Measurements from ENCODE around the gene CENPN.

The CENPN gene

DNA sequence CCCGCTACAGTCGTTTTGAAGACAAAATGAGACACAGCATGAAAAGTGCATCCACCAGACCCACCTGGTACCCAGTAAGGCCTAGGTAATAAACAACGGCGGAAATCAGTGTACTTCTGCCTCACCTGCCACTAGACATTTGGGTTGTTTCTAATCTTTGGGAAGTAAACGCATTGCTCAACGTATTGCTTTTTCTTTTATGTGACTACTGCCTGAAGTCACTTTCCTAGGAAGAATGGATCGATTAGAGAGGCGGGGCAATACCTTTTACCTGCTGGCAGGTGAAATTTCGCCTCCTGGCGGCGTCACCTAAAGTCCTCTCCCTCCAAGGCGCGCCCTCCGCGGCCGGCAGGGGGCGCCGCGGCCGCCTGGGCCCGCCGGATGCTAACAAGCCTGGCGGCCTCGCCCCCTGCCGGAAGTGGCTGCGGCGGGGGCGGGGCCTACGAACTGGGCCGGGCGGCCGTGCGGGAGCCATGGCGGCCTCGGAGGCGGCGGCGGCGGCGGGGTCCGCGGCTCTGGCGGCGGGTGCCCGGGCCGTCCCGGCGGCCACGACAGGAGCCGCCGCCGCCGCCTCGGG, 28.5 kb downstream of the CENPN start, which contains the start of gene ATMIN:
Gene ATMIN (plus strand): TSS at position 445 of the 577 bp plus-strand sequence. CDS start 29 bp downstream, at position 474.
- Mint-ChIP-seq H3K27me3 (no peaks in the 10 kb centered on the region), H3K4me1 (ENCODE audit: low read depth) (peaks cover 23% of the 10 kb centered on the region), H3K36me3 (ENCODE audit: low read depth) (peaks cover 19% of the 10 kb centered on the region), H3K4me3 (peak within 1 kb of the TSS; percentile 88), H3K9me3 (no peaks in the 10 kb centered on the region), H3K27ac (peak within 1 kb of the TSS; percentile 29)

DNA sequence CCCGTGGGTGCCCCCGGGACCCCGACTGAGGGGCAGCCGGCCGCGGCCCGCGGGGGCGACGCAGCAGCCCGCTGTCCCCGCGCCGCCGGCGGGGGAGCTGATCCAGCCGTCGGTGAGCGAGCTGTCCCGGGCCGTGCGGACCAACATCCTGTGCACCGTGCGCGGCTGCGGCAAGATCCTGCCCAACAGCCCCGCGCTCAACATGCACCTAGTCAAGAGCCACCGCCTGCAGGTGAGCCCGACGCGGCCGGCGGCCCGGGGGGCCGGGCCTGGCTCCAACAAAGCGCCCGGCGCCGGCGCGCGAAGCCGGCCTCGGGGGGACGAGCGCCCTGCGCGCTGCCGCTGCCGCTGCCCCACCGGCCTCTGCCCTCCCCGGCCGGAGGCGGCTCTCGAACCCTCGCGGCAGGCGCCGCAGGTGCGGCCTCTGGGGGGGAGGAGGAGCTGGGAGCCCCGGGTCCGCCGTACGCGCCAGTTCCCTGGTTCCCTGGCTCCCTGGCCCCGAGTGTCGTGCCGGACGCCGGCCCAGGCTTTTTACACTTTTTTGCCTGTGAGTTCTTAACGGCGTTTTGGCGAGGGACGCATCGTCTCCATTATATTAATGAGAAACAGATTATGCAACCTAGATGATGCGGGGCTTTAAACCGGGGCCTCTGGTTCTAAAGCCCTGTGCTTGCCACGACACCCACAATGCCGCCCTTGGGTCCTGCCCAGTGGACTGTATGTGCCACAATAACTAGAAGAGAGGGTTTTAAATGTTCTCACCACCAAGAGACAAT, 29.1 kb downstream of the CENPN start:
- peaks cover 23% of the 10 kb centered on the region for H3K4me1 Mint-ChIP-seq (ENCODE audit: low read depth)
- no peaks in the 10 kb centered on the region for H3K9me3 Mint-ChIP-seq
- H3K36me3 Mint-ChIP-seq (ENCODE audit: low read depth): peaks cover 21% of the 10 kb centered on the region
- H3K4me3 Mint-ChIP-seq: peak overlapping the region; percentile 88
- no peaks in the 10 kb centered on the region for H3K27me3 Mint-ChIP-seq
- peak overlapping the region; percentile 29 for H3K27ac Mint-ChIP-seq

GRCh38 chr16:81036751-81037350, 29.8 kb downstream of the CENPN start:
- Mint-ChIP-seq H3K27me3 (no peaks in the 10 kb centered on the region), H3K27ac (peak overlapping the region; percentile 29), H3K4me1 (ENCODE audit: low read depth) (peaks cover 23% of the 10 kb centered on the region), H3K36me3 (ENCODE audit: low read depth) (peaks cover 22% of the 10 kb centered on the region), H3K9me3 (no peaks in the 10 kb centered on the region), H3K4me3 (peak overlapping the region; percentile 88)

- peaks cover 41% of the 10 kb centered on the region for H3K36me3 Mint-ChIP-seq (ENCODE audit: low read depth)
These were observed 33.1 kb downstream of the CENPN start for GRCh38 chr16:81040131-81040530.

DNA sequence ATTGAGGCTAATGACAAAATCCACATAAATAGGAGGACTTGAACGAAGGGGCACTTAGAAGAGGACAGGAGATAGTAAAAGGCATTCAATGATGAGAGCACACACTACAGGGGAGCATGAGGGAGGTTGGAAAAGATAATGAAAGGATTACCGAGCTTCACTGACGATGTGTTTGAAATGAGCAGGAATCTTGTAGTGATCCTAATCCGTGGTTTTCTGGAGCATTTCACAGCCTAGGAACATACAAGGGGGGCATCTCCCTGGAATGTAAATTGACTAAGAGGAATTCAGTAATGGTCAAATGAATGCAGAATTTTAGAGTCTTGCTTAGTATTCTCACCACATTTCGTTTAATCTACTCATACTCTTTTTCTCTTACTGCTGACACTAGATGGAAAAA, 33.8 kb downstream of the CENPN start:
- peaks cover 21% of the 10 kb centered on the region for H3K4me1 Mint-ChIP-seq (ENCODE audit: low read depth)
- H3K27ac Mint-ChIP-seq: peak overlapping the region; percentile 7
- no peak overlapping the region for H3K4me3 Mint-ChIP-seq

More at GRCh38 chr16:81040131-81040530, 33.1 kb downstream of the CENPN start:
- peaks cover 23% of the 10 kb centered on the region for H3K4me1 Mint-ChIP-seq (ENCODE audit: low read depth)
- H3K27ac Mint-ChIP-seq: no peak overlapping the region
- H3K4me3 Mint-ChIP-seq: no peak overlapping the region
- no peaks in the 10 kb centered on the region for H3K9me3 Mint-ChIP-seq
- H3K27me3 Mint-ChIP-seq: no peaks in the 10 kb centered on the region

GRCh38 chr16:81041696-81042095, 34.7 kb downstream of the CENPN start:
- peaks cover 17% of the 10 kb centered on the region for H3K4me1 Mint-ChIP-seq (ENCODE audit: low read depth)
- no peak overlapping the region for H3K4me3 Mint-ChIP-seq
- H3K36me3 Mint-ChIP-seq (ENCODE audit: low read depth): peaks cover 45% of the 10 kb centered on the region
- H3K27ac Mint-ChIP-seq: no peak overlapping the region
- no peaks in the 10 kb centered on the region for H3K9me3 Mint-ChIP-seq
- no peaks in the 10 kb centered on the region for H3K27me3 Mint-ChIP-seq

More for the DNA sequence above, 33.8 kb downstream of the CENPN start:
- no peaks in the 10 kb centered on the region for H3K9me3 Mint-ChIP-seq
- H3K27me3 Mint-ChIP-seq: no peaks in the 10 kb centered on the region
- peaks cover 45% of the 10 kb centered on the region for H3K36me3 Mint-ChIP-seq (ENCODE audit: low read depth)

GRCh38 chr16:81042821-81043220, 35.8 kb downstream of the CENPN start:
- H3K4me1 Mint-ChIP-seq (ENCODE audit: low read depth): peaks cover 6% of the 10 kb centered on the region
- peak overlapping the region; percentile 45 for H3K27ac Mint-ChIP-seq
- H3K9me3 Mint-ChIP-seq: no peaks in the 10 kb centered on the region
- H3K27me3 Mint-ChIP-seq: no peaks in the 10 kb centered on the region
- peaks cover 45% of the 10 kb centered on the region for H3K36me3 Mint-ChIP-seq (ENCODE audit: low read depth)
- no peak overlapping the region for H3K4me3 Mint-ChIP-seq

DNA sequence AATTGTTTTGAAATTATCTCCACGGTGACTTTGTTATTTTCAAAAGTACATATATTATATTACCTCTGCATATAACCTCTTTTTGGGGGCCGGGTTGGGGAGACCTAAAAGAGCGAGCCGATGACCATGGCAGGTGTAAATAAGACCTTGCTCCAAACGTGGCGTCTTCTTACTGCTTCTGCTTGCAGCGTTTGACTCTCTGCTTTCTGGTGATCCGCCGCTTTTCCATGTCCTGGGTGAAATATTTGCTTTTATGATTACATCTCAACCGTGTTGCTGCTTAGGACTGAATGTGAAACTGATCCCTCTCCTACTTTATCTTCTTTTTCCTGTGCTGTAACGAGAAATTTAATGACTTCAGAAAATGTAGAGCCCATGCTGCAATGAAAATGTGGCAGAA, 46.7 kb downstream of the CENPN start:
- H3K9me3 Mint-ChIP-seq: peaks cover 20% of the 10 kb centered on the region
- no peak overlapping the region for H3K27ac Mint-ChIP-seq
- H3K36me3 Mint-ChIP-seq (ENCODE audit: low read depth): peaks cover 5% of the 10 kb centered on the region
- no peaks in the 10 kb centered on the region for H3K27me3 Mint-ChIP-seq
- H3K4me1 Mint-ChIP-seq (ENCODE audit: low read depth): no peaks in the 10 kb centered on the region
- no peak overlapping the region for H3K4me3 Mint-ChIP-seq

- Mint-ChIP-seq H3K27ac (no peak overlapping the region), H3K9me3 (no peaks in the 10 kb centered on the region), H3K27me3 (no peaks in the 10 kb centered on the region), H3K36me3 (ENCODE audit: low read depth) (no peaks in the 10 kb centered on the region), H3K4me3 (no peak overlapping the region), H3K4me1 (ENCODE audit: low read depth) (no peaks in the 10 kb centered on the region)
These were observed 53.7 kb downstream of the CENPN start for GRCh38 chr16:81060576-81061306.

GRCh38 chr16:81061307-81061640, 54.3 kb downstream of the CENPN start:
- H3K4me1 Mint-ChIP-seq (ENCODE audit: low read depth): no peaks in the 10 kb centered on the region

DNA sequence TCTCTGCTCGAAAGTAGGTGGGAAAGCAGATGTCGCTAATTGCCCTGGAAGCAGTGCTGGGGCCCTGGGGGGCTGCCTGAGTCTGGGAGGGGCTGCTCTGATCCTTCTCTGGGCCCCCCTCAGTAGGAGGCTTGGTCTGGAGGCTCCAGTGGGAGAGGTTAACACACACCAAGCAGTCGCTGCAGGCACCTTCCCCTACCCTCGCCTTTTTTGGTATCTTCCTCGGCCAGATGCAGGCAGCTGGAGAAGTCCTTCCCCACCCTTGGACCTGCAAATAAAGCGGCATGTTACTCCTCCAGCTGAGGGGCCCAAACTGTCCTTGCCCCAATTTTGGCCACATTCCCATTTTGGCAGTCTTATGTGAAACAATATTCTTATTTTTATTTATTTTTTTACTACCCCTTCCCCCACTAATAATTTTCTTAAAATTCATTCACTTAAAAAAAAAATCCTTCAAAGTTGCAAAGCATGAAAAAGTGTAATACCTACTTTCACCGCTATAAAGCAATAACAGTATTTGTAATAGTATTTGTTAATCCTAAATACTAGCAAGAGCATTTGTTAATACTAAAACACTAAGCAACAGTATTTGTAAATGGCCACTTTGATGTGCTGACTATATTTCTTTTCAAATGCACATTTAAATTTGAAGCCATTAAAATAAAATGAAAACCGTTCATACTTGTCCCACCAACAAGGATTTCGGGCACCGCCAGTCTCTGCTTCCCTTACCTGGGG, 55.0 kb downstream of the CENPN start:
- Mint-ChIP-seq H3K4me1 (ENCODE audit: low read depth) (no peaks in the 10 kb centered on the region), H3K36me3 (ENCODE audit: low read depth) (no peaks in the 10 kb centered on the region), H3K27ac (no peak overlapping the region), H3K27me3 (no peaks in the 10 kb centered on the region), H3K4me3 (no peak overlapping the region), H3K9me3 (no peaks in the 10 kb centered on the region)

More at GRCh38 chr16:81061307-81061640, 54.3 kb downstream of the CENPN start:
- Mint-ChIP-seq H3K9me3 (no peaks in the 10 kb centered on the region), H3K27me3 (no peaks in the 10 kb centered on the region), H3K4me3 (no peak overlapping the region), H3K36me3 (ENCODE audit: low read depth) (no peaks in the 10 kb centered on the region), H3K27ac (no peak overlapping the region)

DNA sequence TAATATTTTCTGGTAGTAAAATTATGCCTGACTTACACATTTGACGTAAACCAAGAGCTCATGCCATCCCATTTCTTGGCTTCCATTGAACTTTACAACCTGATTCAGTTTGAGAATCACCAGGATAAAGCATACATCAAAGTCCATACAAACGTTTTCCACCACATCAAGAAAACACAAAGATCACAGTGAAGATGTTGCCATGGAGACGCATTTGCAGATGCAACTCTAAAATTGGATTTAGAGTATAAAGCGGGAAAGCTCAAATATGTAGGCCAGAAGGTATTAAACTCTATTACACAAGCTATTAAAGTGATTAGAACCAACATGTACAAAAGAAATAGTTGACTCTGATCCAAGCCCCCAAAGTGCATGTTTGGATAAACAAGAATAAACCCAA, 59.7 kb downstream of the CENPN start:
- H3K36me3 Mint-ChIP-seq (ENCODE audit: low read depth): no peaks in the 10 kb centered on the region
- H3K4me1 Mint-ChIP-seq (ENCODE audit: low read depth): no peaks in the 10 kb centered on the region
- H3K4me3 Mint-ChIP-seq: no peak overlapping the region
- no peak overlapping the region for H3K27ac Mint-ChIP-seq
- no peaks in the 10 kb centered on the region for H3K9me3 Mint-ChIP-seq
- H3K27me3 Mint-ChIP-seq: no peaks in the 10 kb centered on the region

DNA sequence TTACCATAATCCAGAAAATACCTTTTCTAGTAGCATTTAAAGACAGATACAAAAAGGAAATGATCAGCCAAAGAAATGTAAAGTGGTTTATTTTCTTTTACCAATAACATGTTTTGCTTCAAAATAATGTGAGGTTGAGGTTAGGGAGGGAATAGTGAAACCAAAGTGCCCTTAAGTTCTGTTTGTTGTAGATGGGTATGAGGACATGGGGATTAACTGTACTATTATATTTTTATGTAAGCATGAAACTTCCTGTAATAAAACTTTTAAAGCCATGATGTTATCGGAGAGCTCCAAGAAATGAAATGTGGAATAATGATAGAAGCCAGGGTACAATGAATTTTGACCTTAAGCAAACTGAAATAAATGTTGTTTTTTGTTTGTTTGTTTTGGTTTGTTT, 60.2 kb downstream of the CENPN start:
- Mint-ChIP-seq H3K36me3 (ENCODE audit: low read depth) (no peaks in the 10 kb centered on the region), H3K4me3 (no peak overlapping the region), H3K9me3 (no peaks in the 10 kb centered on the region), H3K27ac (no peak overlapping the region), H3K4me1 (ENCODE audit: low read depth) (no peaks in the 10 kb centered on the region), H3K27me3 (no peaks in the 10 kb centered on the region)

DNA sequence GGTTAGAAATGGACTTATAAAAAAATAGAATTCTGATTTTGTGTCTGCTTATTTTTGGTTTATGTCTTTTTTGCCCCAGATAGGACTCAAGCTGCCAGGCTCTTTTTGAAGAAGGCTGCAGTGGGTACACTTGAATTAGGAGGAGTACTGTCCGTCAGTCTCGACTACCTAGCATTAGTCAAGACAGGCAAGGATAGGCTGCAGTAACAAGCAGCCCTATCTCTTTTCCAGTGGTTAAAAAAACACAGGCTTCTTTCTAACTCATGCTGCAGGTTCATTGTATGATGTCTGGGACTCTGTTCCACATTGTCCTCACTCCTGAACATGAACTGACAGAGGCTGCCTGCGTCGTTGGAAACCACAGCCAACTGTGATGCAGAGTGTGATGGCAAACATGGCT, 62.0 kb downstream of the CENPN start:
- Mint-ChIP-seq H3K4me3 (no peak overlapping the region), H3K36me3 (ENCODE audit: low read depth) (no peaks in the 10 kb centered on the region), H3K9me3 (no peaks in the 10 kb centered on the region), H3K4me1 (ENCODE audit: low read depth) (no peaks in the 10 kb centered on the region), H3K27me3 (no peaks in the 10 kb centered on the region), H3K27ac (no peak overlapping the region)
